Osteocyte (in vitro differentiated cells): ENCODE data around the gene TSPAN5. TPM values are rescaled to one million over a fixed set of nuclear protein-coding genes. Genes with fewer than 3 reads are reported as not detected.

Source experiments
- DNase-seq: peaks from one replicate; pipeline ENCODE4 v3.0.0; 2021; ENCODE audit warnings: mixed read lengths; ENCODE audit not compliant: unreplicated experiment; ENCODE audit errors: extremely low spot score
- H3K27ac Mint-ChIP-seq: one replicate; pipeline ENCODE4 v1.8.0; 2021; ENCODE audit warnings: mild to moderate bottlenecking, mixed read lengths; ENCODE audit not compliant: unreplicated experiment
- H3K27me3 Mint-ChIP-seq: one replicate; pipeline ENCODE4 v1.8.0; 2021; ENCODE audit warnings: mixed read lengths; ENCODE audit not compliant: unreplicated experiment
- H3K36me3 Mint-ChIP-seq: one replicate; pipeline ENCODE4 v1.8.0; 2021; ENCODE audit warnings: mixed read lengths; ENCODE audit not compliant: unreplicated experiment
- H3K4me1 Mint-ChIP-seq: one replicate; pipeline ENCODE4 v1.8.0; 2021; ENCODE audit warnings: mixed read lengths; ENCODE audit not compliant: unreplicated experiment
- H3K4me3 Mint-ChIP-seq: one replicate; pipeline ENCODE4 v1.8.0; 2021; ENCODE audit warnings: mild to moderate bottlenecking, moderate library complexity, mixed read lengths; ENCODE audit not compliant: unreplicated experiment
- H3K9me3 Mint-ChIP-seq: one replicate; pipeline ENCODE4 v1.8.0; 2021; ENCODE audit warnings: mixed read lengths; ENCODE audit not compliant: unreplicated experiment
- total RNA-seq: library from RNA; stranded (reverse); gene quantifications from 2 replicates; pipeline ENCODE4 v1.2.1, GENCODE V29; 2021
- TF ChIP-seq, protein P1 (sequence below): fragments of 200-600 bp; sonication (generic); IDR thresholded peaks from 2 replicates; pipeline ENCODE4 v1.5.0; 2021; ENCODE audit warnings: antibody characterized with exemption, mild to moderate bottlenecking, moderate library complexity

The TSPAN5 gene
- total RNA-seq, 1 donor from 2014 or later: 64.2 TPM

DNA sequence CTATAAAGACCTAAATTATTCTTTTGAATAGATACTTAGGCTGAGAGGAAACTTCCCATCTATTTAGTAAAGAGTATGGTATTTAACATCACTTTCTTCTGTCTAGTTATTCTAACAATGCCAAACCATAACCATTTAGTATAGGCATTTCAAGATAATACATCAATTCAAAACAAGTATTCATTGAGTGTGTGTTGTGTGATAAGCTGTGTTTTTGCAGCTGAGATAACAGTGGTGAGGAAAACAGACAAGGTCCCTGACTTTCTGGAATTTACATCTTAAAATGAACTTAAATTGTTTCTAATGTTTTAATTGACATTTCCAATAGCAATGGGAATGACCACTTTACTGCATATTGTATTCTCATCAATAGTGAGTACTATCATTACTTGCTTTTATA lies 22.4 kb upstream of the TSPAN5 start:
- TF ChIP-seq, protein P1, sequence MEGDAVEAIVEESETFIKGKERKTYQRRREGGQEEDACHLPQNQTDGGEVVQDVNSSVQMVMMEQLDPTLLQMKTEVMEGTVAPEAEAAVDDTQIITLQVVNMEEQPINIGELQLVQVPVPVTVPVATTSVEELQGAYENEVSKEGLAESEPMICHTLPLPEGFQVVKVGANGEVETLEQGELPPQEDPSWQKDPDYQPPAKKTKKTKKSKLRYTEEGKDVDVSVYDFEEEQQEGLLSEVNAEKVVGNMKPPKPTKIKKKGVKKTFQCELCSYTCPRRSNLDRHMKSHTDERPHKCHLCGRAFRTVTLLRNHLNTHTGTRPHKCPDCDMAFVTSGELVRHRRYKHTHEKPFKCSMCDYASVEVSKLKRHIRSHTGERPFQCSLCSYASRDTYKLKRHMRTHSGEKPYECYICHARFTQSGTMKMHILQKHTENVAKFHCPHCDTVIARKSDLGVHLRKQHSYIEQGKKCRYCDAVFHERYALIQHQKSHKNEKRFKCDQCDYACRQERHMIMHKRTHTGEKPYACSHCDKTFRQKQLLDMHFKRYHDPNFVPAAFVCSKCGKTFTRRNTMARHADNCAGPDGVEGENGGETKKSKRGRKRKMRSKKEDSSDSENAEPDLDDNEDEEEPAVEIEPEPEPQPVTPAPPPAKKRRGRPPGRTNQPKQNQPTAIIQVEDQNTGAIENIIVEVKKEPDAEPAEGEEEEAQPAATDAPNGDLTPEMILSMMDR: no peak
- Mint-ChIP-seq H3K27me3 (no peaks in the 10 kb centered on the region), H3K4me3 (no peak overlapping the region), H3K4me1 (no peaks in the 10 kb centered on the region), H3K27ac (no peak overlapping the region), H3K9me3 (no peaks in the 10 kb centered on the region), H3K36me3 (no peaks in the 10 kb centered on the region)
- DNase-seq: no peak

DNA sequence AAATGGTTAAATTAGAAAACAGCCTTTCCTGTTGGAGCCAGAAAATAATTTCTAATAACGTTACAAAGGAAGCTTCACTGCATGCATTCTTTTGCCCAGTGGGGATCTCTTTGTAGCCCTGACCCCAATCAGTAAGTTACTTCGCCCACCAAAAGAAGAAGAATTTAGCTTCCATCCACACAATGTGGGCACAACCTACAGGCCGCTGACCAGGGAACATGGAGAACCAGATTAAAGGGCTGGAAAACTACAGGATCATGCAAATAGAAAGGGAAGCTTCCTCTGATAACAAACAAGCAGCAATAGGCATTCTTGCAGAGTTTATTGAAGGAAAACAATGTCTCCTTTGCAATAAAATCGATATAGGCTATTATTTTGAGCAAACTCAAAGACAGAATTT lies 21.3 kb upstream of the TSPAN5 start:
- H3K9me3 Mint-ChIP-seq: no peaks in the 10 kb centered on the region
- TF ChIP-seq, protein P1: no peak
- no peaks in the 10 kb centered on the region for H3K4me1 Mint-ChIP-seq
- DNase-seq: no peak
- H3K27me3 Mint-ChIP-seq: no peaks in the 10 kb centered on the region
- no peaks in the 10 kb centered on the region for H3K36me3 Mint-ChIP-seq
- no peak overlapping the region for H3K4me3 Mint-ChIP-seq
- no peak overlapping the region for H3K27ac Mint-ChIP-seq

DNA sequence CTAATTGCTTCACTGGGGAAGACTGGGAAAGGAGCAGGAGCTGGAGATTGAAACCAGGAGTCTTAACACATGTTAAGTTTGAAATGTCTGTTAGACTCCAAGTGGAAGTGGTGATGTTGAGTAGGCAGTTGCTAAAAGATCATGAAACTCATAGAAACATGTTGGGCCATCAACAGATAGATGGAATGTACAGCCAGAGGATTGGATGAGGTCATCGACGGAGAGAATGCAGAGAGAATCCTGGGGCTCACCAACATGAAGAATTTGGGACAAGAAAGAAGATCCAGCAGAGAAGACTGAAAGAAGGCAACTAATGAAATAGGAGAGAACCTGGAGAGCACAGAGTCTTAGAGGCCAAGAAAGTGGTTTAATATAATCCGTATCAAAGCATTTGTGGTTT lies 19.4 kb upstream of the TSPAN5 start:
- Mint-ChIP-seq H3K9me3 (no peaks in the 10 kb centered on the region), H3K36me3 (no peaks in the 10 kb centered on the region), H3K4me1 (no peaks in the 10 kb centered on the region), H3K4me3 (no peak overlapping the region), H3K27ac (no peak overlapping the region), H3K27me3 (no peaks in the 10 kb centered on the region)
- DNase-seq: no peak
- TF ChIP-seq, protein P1: no peak

- H3K27me3 Mint-ChIP-seq: no peaks in the 10 kb centered on the region
- H3K9me3 Mint-ChIP-seq: no peaks in the 10 kb centered on the region
- no peak overlapping the region for H3K27ac Mint-ChIP-seq
- H3K4me1 Mint-ChIP-seq: peaks cover 2% of the 10 kb centered on the region
- no peak for DNase-seq
- no peaks in the 10 kb centered on the region for H3K36me3 Mint-ChIP-seq
- TF ChIP-seq, protein P1: no peak
- H3K4me3 Mint-ChIP-seq: no peak overlapping the region
Measured at GRCh38 chr4:98674404-98675173, 16.2 kb upstream of the TSPAN5 start.

- TF ChIP-seq, protein P1: no peak
- Mint-ChIP-seq H3K4me3 (no peak overlapping the region), H3K4me1 (peaks cover 3% of the 10 kb centered on the region), H3K27ac (no peak overlapping the region), H3K27me3 (no peaks in the 10 kb centered on the region), H3K9me3 (no peaks in the 10 kb centered on the region), H3K36me3 (no peaks in the 10 kb centered on the region)
- no peak for DNase-seq
Measured at GRCh38 chr4:98673978-98674377, 15.6 kb upstream of the TSPAN5 start.
